ENCODE data around the gene KHDC1.
"Not testable (repeated sequence)": the region's sequence is repeated elsewhere in the genome, so short reads cannot be mapped to it uniquely, and the experiment has no call there.

KHDC1 gene

GRCh38 chr6:73248192-73248903 is 14.6 kb downstream of the KHDC1 start:
- DNase-seq: peak in 1 of 3 experiments; percentile 47

GRCh38 chr6:73242001-73242400 is 21.0 kb downstream of the KHDC1 start:
- DNase-seq: no peak

GRCh38 chr6:73240730-73241129 is 22.3 kb downstream of the KHDC1 start:
- no peak for DNase-seq

GRCh38 chr6:73236144-73236750 is 26.7 kb downstream of the KHDC1 start:
- DNase-seq: no peak

GRCh38 chr6:73234733-73235132 is 28.3 kb downstream of the KHDC1 start:
- DNase-seq: no peak

- DNase-seq: not testable (repeated sequence)
These were observed 29.0 kb downstream of the KHDC1 start for GRCh38 chr6:73233971-73234370.

- DNase-seq: no peak
These were observed 29.9 kb downstream of the KHDC1 start for GRCh38 chr6:73233048-73233447.

- DNase-seq: no peak
These were observed 31.0 kb downstream of the KHDC1 start for GRCh38 chr6:73231986-73232391.

GRCh38 chr6:73227606-73228255 is 35.3 kb downstream of the KHDC1 start:
- DNase-seq: no peak

- DNase-seq: no peak
These were observed 37.6 kb downstream of the KHDC1 start, which contains the start of gene KHDC1L for GRCh38 chr6:73225396-73225795. KHDC1L (minus strand) TSS chr6:73225496; CDS start chr6:73225408, 88 bp downstream.

GRCh38 chr6:73216859-73217258 is 46.1 kb downstream of the KHDC1 start:
- DNase-seq: no peak

GRCh38 chr6:73209117-73209516 is 53.9 kb downstream of the KHDC1 start:
- DNase-seq: no peak

- DNase-seq: no peak
These were observed 55.7 kb downstream of the KHDC1 start for GRCh38 chr6:73207221-73207837.

- no peak for DNase-seq
These were observed 58.7 kb downstream of the KHDC1 start for GRCh38 chr6:73204252-73204651.

GRCh38 chr6:73203098-73203497 is 59.9 kb downstream of the KHDC1 start:
- DNase-seq: no peak

- no peak for DNase-seq
These were observed 62.3 kb downstream of the KHDC1 start for GRCh38 chr6:73200735-73201134.

GRCh38 chr6:73200247-73200646 is 62.7 kb downstream of the KHDC1 start:
- no peak for DNase-seq

GRCh38 chr6:73194744-73195143 is 68.3 kb downstream of the KHDC1 start:
- no peak for DNase-seq

- DNase-seq: not testable (repeated sequence)
These were observed 69.7 kb downstream of the KHDC1 start for GRCh38 chr6:73193302-73193701.

All from NCI-H1417 (cell line).